TTC549 (cell line): ENCODE data around the gene GCNT2.
"Not testable (repeated sequence)": the region's sequence is repeated elsewhere in the genome, so short reads cannot be mapped to it uniquely, and the experiment has no call there.

Experiments used
- FAIRE-seq: peaks from 2 replicates; lab custom pipeline; 2012; peaks lifted over from hg19 to GRCh38; lab: Jason Lieb, UNC

The GCNT2 gene

GRCh38 chr6:10521104-10521808 is at the start of gene GCNT2:
Gene GCNT2, plus strand, starts transcription at chr6:10521351. Its CDS starts 7,561 bp downstream, at chr6:10528912.
- no peak for FAIRE-seq

- no peak for FAIRE-seq
These were observed 48.5 kb upstream of the GCNT2 start for GRCh38 chr6:10472634-10473033.

- FAIRE-seq = peak; percentile 38
These were observed 42.7 kb upstream of the GCNT2 start for GRCh38 chr6:10478187-10479040.

- FAIRE-seq = no peak
These were observed 41.0 kb upstream of the GCNT2 start for GRCh38 chr6:10479939-10480700.

GRCh38 chr6:10481101-10481500 is 40.0 kb upstream of the GCNT2 start:
- FAIRE-seq = no peak

- no peak for FAIRE-seq
These were observed 38.4 kb upstream of the GCNT2 start for GRCh38 chr6:10482636-10483257.

- no peak for FAIRE-seq
These were observed 36.2 kb upstream of the GCNT2 start for GRCh38 chr6:10484912-10485311.

- FAIRE-seq = no peak
These were observed 35.7 kb upstream of the GCNT2 start for GRCh38 chr6:10485406-10485805.

GRCh38 chr6:10486215-10486614 is 34.9 kb upstream of the GCNT2 start:
- FAIRE-seq = no peak

- FAIRE-seq = not testable (repeated sequence)
These were observed 34.1 kb upstream of the GCNT2 start for GRCh38 chr6:10486944-10487588.

- no peak for FAIRE-seq
These were observed 33.4 kb upstream of the GCNT2 start for GRCh38 chr6:10487668-10488327.

GRCh38 chr6:10491463-10491862 is 29.7 kb upstream of the GCNT2 start:
- FAIRE-seq = no peak

GRCh38 chr6:10491905-10492304 is 29.2 kb upstream of the GCNT2 start:
- not testable (repeated sequence) for FAIRE-seq

GRCh38 chr6:10495029-10495428 is 26.1 kb upstream of the GCNT2 start:
- no peak for FAIRE-seq

GRCh38 chr6:10505529-10505928 is 15.6 kb upstream of the GCNT2 start:
- FAIRE-seq = no peak

- no peak for FAIRE-seq
These were observed 13.9 kb upstream of the GCNT2 start for GRCh38 chr6:10507298-10507697.

- no peak for FAIRE-seq
These were observed 13.4 kb upstream of the GCNT2 start for GRCh38 chr6:10507715-10508114.

GRCh38 chr6:10510592-10511367 is 10.4 kb upstream of the GCNT2 start:
- no peak for FAIRE-seq

- FAIRE-seq = no peak
These were observed 9.7 kb upstream of the GCNT2 start for GRCh38 chr6:10511477-10511876.

GRCh38 chr6:10513544-10513943 is 7.6 kb upstream of the GCNT2 start:
- no peak for FAIRE-seq
